Gastrocnemius medialis (tissue), 4 donors: ENCODE results near the gene TMF1. TPM values are rescaled to one million over a fixed set of nuclear protein-coding genes. Genes with fewer than 3 reads are reported as not detected.

Source experiments
- ATAC-seq, 2 donors: fragments of 150-250 bp; one replicate each; pipeline ENCODE4 v1.9.1; 2016
- DNase-seq, 2 donors: peaks; one replicate each; pipeline ENCODE4 v3.0.0-alpha.2; 2019
- H3K27ac ChIP-seq, 4 donors: fragments of 200-600 bp; sonication (generic); 1 replicate in 1 of 4; 2 replicates in 3 of 4; pipeline ENCODE4 v1.5.1; 2016 to 2018; ENCODE audit warnings: mild to moderate bottlenecking in 2 of 4, moderate library complexity in 1 of 4
- H3K27me3 ChIP-seq, 3 donors: fragments of 200-600 bp; sonication (generic) in 2 of 3; 1 replicate in 1 of 3; 2 replicates in 2 of 3; pipeline versions ENCODE4 v1.5.1 to v1.6.0; 2016 to 2019; ENCODE audit warnings: mild to moderate bottlenecking in 1 of 3, moderate library complexity in 1 of 3
- H3K36me3 ChIP-seq, 2 donors: fragments of 200-600 bp; sonication (generic) in 1 of 2; one replicate each; pipeline ENCODE4 v1.5.1; 2017 to 2018
- H3K4me1 ChIP-seq, 2 donors: fragments of 200-600 bp; sonication (generic) in 1 of 2; one replicate each; pipeline ENCODE4 v1.5.1; 2016 to 2017; ENCODE audit warnings: mild to moderate bottlenecking in 2 of 2
- H3K4me3 ChIP-seq, 4 donors: fragments of 200-600 bp; sonication (generic) in 3 of 4; 1 replicate in 1 of 4; 2 replicates in 3 of 4; pipeline ENCODE4 v1.5.1; 2016 to 2019; ENCODE audit warnings: mild to moderate bottlenecking in 2 of 4
- H3K9me3 ChIP-seq, 3 donors: fragments of 200-600 bp; sonication (generic) in 2 of 3; 1 replicate in 1 of 3; 2 replicates in 2 of 3; pipeline ENCODE4 v1.5.1; 2016 to 2019
- CTCF ChIP-seq, 5 experiments: fragments of 450-650 bp in 3 of 5; fragments of 200-600 bp in 2 of 5; sonication (generic) in 2 of 5; IDR thresholded peaks in 4 of 5; conservative IDR thresholded peaks in 1 of 5; 1 replicate in 4 of 5; 2 replicates in 1 of 5; pipeline ENCODE4 v1.5.1; 2016 to 2019; ENCODE audit warnings: antibody characterized with exemption in 5 of 5, mild to moderate bottlenecking in 3 of 5, moderate library complexity in 3 of 5
- POLR2A ChIP-seq, 2 donors: fragments of 450-650 bp; IDR thresholded peaks; one replicate each; pipeline ENCODE4 v1.6.1; 2017; ENCODE audit warnings: antibody characterized with exemption in 2 of 2, mild to moderate bottlenecking in 2 of 2, moderate library complexity in 2 of 2
- in situ Hi-C, 4 donors: fragments of 200-750 bp; cut with MboI; loops; one replicate each; pipeline versions ENCODE4 v1.15.0 to v1.8.0; 2017; ENCODE audit warnings: low sequenced_read_pairs in 4 of 4
- intact Hi-C: fragments of 100-400 bp; cut with DNase I; formaldehyde crosslinking; loops from one replicate; pipeline ENCODE4 v1.15.1; 2023; ENCODE audit warnings: low total_unique reads
- total RNA-seq, 4 donors: library from RNA; depleted of rRNA; stranded (reverse); fragments of >200 nt; gene quantifications; one replicate each; pipeline versions ENCODE4 v1.1.0 to v1.2.3, GENCODE V29; 2016

The TMF1 gene
- total RNA-seq, 4 donors from 2014 or later: 27.0 to 49.6 (median 33.5) TPM

GRCh38 chr3:69058180-69058946, 6.2 kb upstream of the TMF1 start:
- no peak for TF ChIP-seq POLR2A (IDR thresholded peaks at IDR 0.05)
- no peak for TF ChIP-seq CTCF (IDR thresholded peaks at IDR 0.05 in 4 of 5, conservative IDR thresholded peaks at IDR 0.05 in 1 of 5)
- no peak overlapping the region for H3K27ac ChIP-seq
- no peaks in the 10 kb centered on the region for H3K4me1 ChIP-seq
- H3K4me3 ChIP-seq: no peak overlapping the region
- no peaks in the 10 kb centered on the region for H3K27me3 ChIP-seq
- intact Hi-C loops (no loop called here), in situ Hi-C loops (no loop called here)
- DNase-seq: no peak
- H3K9me3 ChIP-seq: no peaks in the 10 kb centered on the region
- no peak for ATAC-seq
- H3K36me3 ChIP-seq: peaks cover 0 to 78% of the 10 kb centered on the region in 2 donors

GRCh38 chr3:69052472-69052898, 352 bp upstream of the TMF1 start:
- Histone ChIP-seq H3K4me1 (peaks cover 10 to 16% of the 10 kb centered on the region in 2 donors), H3K27me3 (no peaks in the 10 kb centered on the region), H3K36me3 (peaks cover 0 to 36% of the 10 kb centered on the region in 2 donors), H3K27ac (peak overlapping the region; percentile 90 to 96 (median 94)), H3K4me3 (peak overlapping the region; percentile 81 to 97 (median 85)), H3K9me3 (no peaks in the 10 kb centered on the region)
- ATAC-seq (peak in 1 of 2 donors; percentile 18), DNase-seq (no peak)
- TF ChIP-seq CTCF (IDR thresholded peaks at IDR 0.05 in 4 of 5, conservative IDR thresholded peaks at IDR 0.05 in 1 of 5) (no peak), POLR2A (IDR thresholded peaks at IDR 0.05) (no peak)
- intact Hi-C loops: loop anchor here (1.0 kb wide), 2 partner anchors 28 to 39 kb away; partner anchors contain the start of genes EOGT and UBA3
- in situ Hi-C loops: no loop called here

- no peak overlapping the region for H3K27ac ChIP-seq
- no peak overlapping the region for H3K4me3 ChIP-seq
- no peaks in the 10 kb centered on the region for H3K27me3 ChIP-seq
- intact Hi-C loops: no loop called here
- in situ Hi-C loops: loop anchor here in 1 of 4 donors (25.0 kb wide), 1 partner anchor 263 kb away; no protein-coding TSS in a partner anchor
- H3K4me1 ChIP-seq: peaks cover 10 to 16% of the 10 kb centered on the region in 2 donors
- H3K9me3 ChIP-seq: no peaks in the 10 kb centered on the region
- ATAC-seq (no peak), DNase-seq (no peak)
- no peak for TF ChIP-seq POLR2A (IDR thresholded peaks at IDR 0.05)
- TF ChIP-seq CTCF (IDR thresholded peaks at IDR 0.05 in 4 of 5, conservative IDR thresholded peaks at IDR 0.05 in 1 of 5): no peak
- H3K36me3 ChIP-seq: peaks cover 0 to 43% of the 10 kb centered on the region in 2 donors
Measured at GRCh38 chr3:69048990-69049389, 3.1 kb downstream of the TMF1 start.

DNA sequence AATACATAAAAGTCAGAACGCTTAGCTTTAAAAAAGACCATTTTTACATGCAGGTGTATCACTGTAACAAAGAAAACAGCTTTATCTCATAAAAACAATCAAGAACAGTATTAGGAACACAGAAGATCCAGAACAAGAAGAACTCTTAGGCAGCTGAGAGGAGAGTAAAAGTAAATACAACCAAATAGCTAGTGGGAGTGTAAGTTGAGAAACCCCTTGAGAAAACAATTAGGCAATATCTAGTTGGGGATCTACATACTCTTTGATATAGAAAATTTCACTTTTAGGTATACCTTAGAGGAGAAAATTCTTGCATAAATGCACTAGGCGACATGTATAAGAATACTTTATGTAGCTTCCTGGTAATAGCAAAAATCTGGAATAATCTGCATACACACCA, 7.5 kb downstream of the TMF1 start:
- H3K4me1 ChIP-seq: peaks cover 0 to under 1% of the 10 kb centered on the region in 2 donors
- H3K4me3 ChIP-seq: no peak overlapping the region
- H3K27me3 ChIP-seq: no peaks in the 10 kb centered on the region
- ATAC-seq (no peak), DNase-seq (no peak)
- no peaks in the 10 kb centered on the region for H3K9me3 ChIP-seq
- in situ Hi-C loops: loop anchor here in 1 of 4 donors (25.0 kb wide), 1 partner anchor 268 kb away; no protein-coding TSS in a partner anchor
- TF ChIP-seq POLR2A (IDR thresholded peaks at IDR 0.05): no peak
- H3K36me3 ChIP-seq: peaks cover 0 to 85% of the 10 kb centered on the region in 2 donors
- H3K27ac ChIP-seq: no peak overlapping the region
- intact Hi-C loops: no loop called here

DNA sequence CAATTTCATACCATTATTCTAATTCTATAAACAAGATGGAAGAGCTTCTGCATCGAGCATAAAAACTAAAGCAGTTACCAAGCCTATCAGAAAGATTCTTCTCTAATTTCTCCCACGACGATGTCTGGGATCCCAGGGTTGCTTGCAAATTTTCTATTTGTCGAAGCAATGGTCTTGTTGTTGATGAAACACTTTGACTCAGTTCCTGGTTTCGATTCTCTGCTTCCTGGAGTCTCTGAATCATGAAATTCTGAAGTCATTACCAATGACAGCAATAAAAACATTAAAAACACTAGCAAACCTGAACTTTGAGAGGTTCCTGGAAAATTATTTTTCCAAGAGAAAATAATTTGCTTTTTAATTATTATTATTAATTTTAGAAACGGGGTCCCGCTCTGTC, 18.7 kb downstream of the TMF1 start:
- no peaks in the 10 kb centered on the region for H3K4me1 ChIP-seq
- H3K36me3 ChIP-seq: peaks cover 7 to 100% of the 10 kb centered on the region in 2 donors
- ATAC-seq: no peak
- H3K9me3 ChIP-seq: no peaks in the 10 kb centered on the region
- no peak for DNase-seq
- H3K27ac ChIP-seq: no peak overlapping the region
- intact Hi-C loops: no loop called here
- in situ Hi-C loops: loop anchor here in 1 of 4 donors (25.0 kb wide), 1 partner anchor 279 kb away; no protein-coding TSS in a partner anchor
- H3K27me3 ChIP-seq: no peaks in the 10 kb centered on the region
- H3K4me3 ChIP-seq: no peak overlapping the region
- TF ChIP-seq POLR2A (IDR thresholded peaks at IDR 0.05): no peak
- no peak for TF ChIP-seq CTCF (IDR thresholded peaks at IDR 0.05 in 4 of 5, conservative IDR thresholded peaks at IDR 0.05 in 1 of 5)
